Calu3 (cell line): ENCODE results near the gene RAB37. TPM values are rescaled to one million over a fixed set of nuclear protein-coding genes. Genes with fewer than 3 reads are reported as not detected.

Experiments used
- BruUV-seq: library from RNA; stranded (reverse); fragments of 400-500 nt; replicated peaks from 2 replicates; lab custom pipeline; 2021; lab: Mats Ljungman, UMichigan
- CTCF ChIA-PET: fragments of 300-600 bp; sonication (Branson Sonifier 250); formaldehyde crosslinking; loops from one replicate; lab custom pipeline; 2022; ENCODE audit warnings: antibody characterized with exemption; lab: Charles Lee
- DNase-seq: peaks from one replicate; pipeline ENCODE4 v3.0.0; 2022
- H3K27ac Mint-ChIP-seq: one replicate; pipeline ENCODE4 v1.8.0; 2022; ENCODE audit warnings: mixed read lengths; ENCODE audit not compliant: unreplicated experiment
- H3K27me3 Mint-ChIP-seq: one replicate; pipeline ENCODE4 v1.8.0; 2022; ENCODE audit warnings: mixed read lengths; ENCODE audit not compliant: unreplicated experiment
- H3K36me3 Mint-ChIP-seq: one replicate; pipeline ENCODE4 v1.8.0; 2022; ENCODE audit warnings: mild to moderate bottlenecking, moderate library complexity, mixed read lengths; ENCODE audit not compliant: insufficient read depth, unreplicated experiment
- H3K4me1 Mint-ChIP-seq: one replicate; pipeline ENCODE4 v1.8.0; 2022; ENCODE audit warnings: mild to moderate bottlenecking, low read depth, mixed read lengths; ENCODE audit not compliant: unreplicated experiment
- H3K4me3 Mint-ChIP-seq: one replicate; pipeline ENCODE4 v1.8.0; 2022; ENCODE audit warnings: mild to moderate bottlenecking, low read depth, moderate library complexity, mixed read lengths; ENCODE audit not compliant: unreplicated experiment
- H3K9me3 Mint-ChIP-seq: one replicate; pipeline ENCODE4 v1.8.0; 2022; ENCODE audit warnings: low read depth, mixed read lengths; ENCODE audit not compliant: unreplicated experiment
- CTCF ChIP-seq: fragments of 200-600 bp; IDR thresholded peaks from one replicate; pipeline ENCODE4 v1.8.0; 2022; ENCODE audit warnings: antibody characterized with exemption; ENCODE audit not compliant: unreplicated experiment
- intact Hi-C: fragments of 100-400 bp; cut with micrococcal nuclease; formaldehyde crosslinking; loops from one replicate; pipeline ENCODE4 v1.10.0; 2022; ENCODE audit not compliant: unreplicated experiment
- total RNA-seq: library from RNA; stranded (reverse); gene quantifications from 2 replicates; pipeline ENCODE4 v1.2.3, GENCODE V29; 2022

The RAB37 gene
- total RNA-seq, 1 experiment from 2014 or later: 0.21 TPM

DNA sequence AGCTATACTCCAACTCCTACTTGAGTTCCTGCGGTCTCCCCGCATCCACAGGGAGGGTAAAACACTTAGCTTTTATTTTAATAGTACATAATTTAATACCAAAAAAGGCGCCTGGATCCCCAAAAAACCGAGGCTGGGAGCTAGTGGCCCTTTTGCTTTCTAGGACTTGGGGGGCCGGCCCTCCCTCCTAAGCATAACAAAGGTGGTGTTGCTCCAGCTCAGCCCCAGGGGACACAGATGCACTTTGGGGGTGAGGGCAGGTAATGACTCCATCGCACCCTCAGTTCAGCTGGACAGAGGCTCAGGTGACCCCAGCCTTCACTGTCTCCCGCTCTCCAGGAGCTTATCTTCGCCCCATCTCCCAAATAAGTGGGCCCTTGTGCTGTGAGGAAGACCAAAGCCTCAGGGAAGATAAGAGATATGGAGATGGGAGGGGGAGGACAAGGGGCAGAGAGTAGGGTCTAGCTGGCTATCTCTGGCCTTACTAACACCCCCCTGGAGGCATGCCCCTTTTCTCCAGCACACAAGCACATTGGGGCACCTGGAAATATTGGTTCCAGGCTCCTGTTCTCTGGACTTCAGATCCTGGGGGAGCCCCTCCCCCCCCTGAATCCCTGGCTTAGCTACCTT, 8.6 kb downstream of the RAB37 start:
- Mint-ChIP-seq H3K36me3 (peaks cover 35% of the 10 kb centered on the region), H3K27ac (no peak overlapping the region), H3K4me1 (peaks cover 14% of the 10 kb centered on the region), H3K4me3 (no peak overlapping the region), H3K27me3 (peaks cover 35% of the 10 kb centered on the region), H3K9me3 (no peaks in the 10 kb centered on the region)
- intact Hi-C loops: loop anchor here (5.0 kb wide), 1 partner anchor 37 kb away; no protein-coding TSS in a partner anchor
- CTCF ChIA-PET: interaction anchor here (0.6 to 3.8 kb wide), 9 partner anchors 14 to 117 kb away, joined by 3 to 38 read pairs (median 7); partner anchors contain the start of gene NAT9
- no peak for TF ChIP-seq CTCF
- no peak for DNase-seq
- no TSS peak for BruUV-seq

- Mint-ChIP-seq H3K9me3 (no peaks in the 10 kb centered on the region), H3K27me3 (peaks cover 28% of the 10 kb centered on the region), H3K4me1 (peaks cover 20% of the 10 kb centered on the region), H3K36me3 (peaks cover 42% of the 10 kb centered on the region), H3K4me3 (no peak overlapping the region), H3K27ac (no peak overlapping the region)
- no TSS peak for BruUV-seq
- DNase-seq: no peak
- CTCF ChIA-PET: interaction anchor here (0.7 to 3.8 kb wide), 4 partner anchors 13 to 89 kb away, joined by 3 to 38 read pairs (median 20); no protein-coding TSS in a partner anchor
- TF ChIP-seq CTCF: no peak
- intact Hi-C loops: loop anchor here (5.0 kb wide), 1 partner anchor 36 kb away; no protein-coding TSS in a partner anchor
Measured at GRCh38 chr17:74746376-74746775, 9.3 kb downstream of the RAB37 start.

- H3K36me3 Mint-ChIP-seq: peaks cover 45% of the 10 kb centered on the region
- peaks cover 22% of the 10 kb centered on the region for H3K27me3 Mint-ChIP-seq
- no peak for TF ChIP-seq CTCF
- intact Hi-C loops: loop anchor here (5.0 kb wide), 1 partner anchor 35 kb away; no protein-coding TSS in a partner anchor
- no peak overlapping the region for H3K4me3 Mint-ChIP-seq
- CTCF ChIA-PET: interaction anchor here (0.7 to 3.8 kb wide), 4 partner anchors 13 to 1183 kb away, joined by 3 to 38 read pairs (median 14); no protein-coding TSS in a partner anchor
- H3K27ac Mint-ChIP-seq: no peak overlapping the region
- no peaks in the 10 kb centered on the region for H3K9me3 Mint-ChIP-seq
- no peak for DNase-seq
- BruUV-seq: no TSS peak
- peaks cover 25% of the 10 kb centered on the region for H3K4me1 Mint-ChIP-seq
Measured at GRCh38 chr17:74746922-74747321, 9.9 kb downstream of the RAB37 start.

DNA sequence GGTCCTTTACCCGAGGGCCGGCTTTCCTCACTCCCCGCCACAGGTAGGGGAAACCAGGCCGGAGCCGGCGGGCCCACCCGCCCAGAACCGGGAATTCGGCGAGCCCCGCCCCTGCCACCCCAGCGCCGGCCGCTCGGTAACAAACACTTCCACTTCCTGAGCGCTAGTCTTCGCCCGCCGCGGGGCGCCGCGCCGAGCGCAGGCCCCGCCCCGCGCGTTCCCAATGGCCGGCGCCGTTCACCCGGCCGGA, 11.1 kb downstream of the RAB37 start:
- TF ChIP-seq CTCF: no peak
- no peak for DNase-seq
- BruUV-seq: no TSS peak
- peaks cover 37% of the 10 kb centered on the region for H3K4me1 Mint-ChIP-seq
- H3K27me3 Mint-ChIP-seq: peaks cover 13% of the 10 kb centered on the region
- H3K4me3 Mint-ChIP-seq: peak overlapping the region; percentile 97
- peaks cover 55% of the 10 kb centered on the region for H3K36me3 Mint-ChIP-seq
- H3K27ac Mint-ChIP-seq: no peak overlapping the region
- CTCF ChIA-PET: no interaction called here
- intact Hi-C loops: loop anchor here (5.0 kb wide), 1 partner anchor 34 kb away; no protein-coding TSS in a partner anchor
- no peaks in the 10 kb centered on the region for H3K9me3 Mint-ChIP-seq
